Measurements from ENCODE around the gene CPN1.
"Not testable (repeated sequence)": the region's sequence is repeated elsewhere in the genome, so short reads cannot be mapped to it uniquely, and the experiment has no call there.

Gene CPN1

DNA sequence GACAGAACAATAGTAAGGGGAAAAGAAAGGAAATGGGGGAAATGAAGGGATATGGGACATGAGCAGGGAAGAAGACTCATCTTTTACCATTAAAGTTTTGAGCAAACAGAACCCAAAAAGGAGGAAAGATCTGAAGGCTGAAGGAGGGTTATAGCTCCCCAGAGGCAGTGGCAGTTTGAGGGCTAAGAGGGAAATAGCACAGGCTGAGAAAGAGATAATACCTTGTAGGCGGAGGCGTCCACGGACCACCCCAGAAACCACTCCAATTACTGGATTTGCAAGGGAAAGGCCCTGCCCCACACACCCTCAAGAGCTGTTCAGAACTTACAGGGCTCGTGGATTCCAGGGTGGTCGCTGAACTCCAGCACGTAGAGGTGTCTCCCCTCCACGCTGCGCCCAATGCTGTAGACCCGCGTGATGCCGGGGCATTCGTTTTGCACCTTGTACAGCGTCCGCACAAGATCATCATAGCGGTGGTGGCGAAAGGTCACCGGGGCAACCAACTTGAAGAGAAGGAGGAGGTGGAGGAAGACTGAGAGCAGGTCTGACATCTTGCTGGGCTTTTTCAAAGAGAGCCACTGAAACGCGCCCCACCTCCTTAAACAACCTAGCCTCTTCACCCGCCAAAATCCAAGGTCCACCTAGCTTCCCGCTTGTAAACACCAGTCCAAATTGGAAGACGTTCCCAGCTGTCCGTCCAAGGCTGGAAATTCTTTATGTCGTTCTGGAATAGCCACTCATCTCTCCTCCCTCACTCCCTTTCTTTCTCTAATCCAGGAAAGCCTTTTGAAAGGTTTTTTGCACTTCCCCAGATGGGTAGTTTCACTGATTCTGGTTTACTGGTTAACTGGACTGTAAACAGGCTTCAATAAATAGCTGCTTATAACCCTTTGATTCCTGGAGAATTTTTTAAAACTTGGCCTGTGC is at the start of gene CPN1:
Gene CPN1 (minus strand): TSS at position 795 of the 927 bp plus-strand sequence. CDS start 244 bp downstream, at position 551.
- no peak for DNase-seq (ENCODE audit: low read depth in 2 of 2)

GRCh38 chr10:100130831-100131230 is 49.2 kb upstream of the CPN1 start:
- no peak for DNase-seq (ENCODE audit: low read depth in 2 of 2)

GRCh38 chr10:100129424-100129823 is 47.8 kb upstream of the CPN1 start:
- DNase-seq (ENCODE audit: low read depth in 2 of 2), result no peak

DNA sequence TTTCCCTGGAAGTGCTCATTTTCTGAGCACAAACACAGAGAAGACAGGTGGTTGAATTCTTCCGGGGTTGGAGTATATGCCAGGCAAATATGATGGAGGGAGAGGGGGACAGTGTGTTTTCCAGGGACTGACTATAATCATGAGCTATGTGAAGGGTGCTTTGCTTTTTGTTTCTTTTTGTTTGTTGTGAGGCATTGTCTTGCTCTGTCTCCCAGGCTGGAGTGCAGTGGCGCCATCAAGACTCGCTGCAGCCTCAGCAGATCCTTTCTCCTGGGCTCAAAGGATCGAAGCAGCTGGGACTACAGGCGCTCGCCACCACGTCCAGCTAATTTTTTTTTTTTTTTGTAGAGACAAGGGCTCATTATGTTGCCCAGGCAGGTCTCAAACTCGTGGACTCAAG is 47.3 kb upstream of the CPN1 start:
- no peak for DNase-seq (ENCODE audit: low read depth in 2 of 2)

- DNase-seq (ENCODE audit: low read depth in 2 of 2), result not testable (repeated sequence)
Measured at GRCh38 chr10:100125335-100125734, 43.7 kb upstream of the CPN1 start.

DNA sequence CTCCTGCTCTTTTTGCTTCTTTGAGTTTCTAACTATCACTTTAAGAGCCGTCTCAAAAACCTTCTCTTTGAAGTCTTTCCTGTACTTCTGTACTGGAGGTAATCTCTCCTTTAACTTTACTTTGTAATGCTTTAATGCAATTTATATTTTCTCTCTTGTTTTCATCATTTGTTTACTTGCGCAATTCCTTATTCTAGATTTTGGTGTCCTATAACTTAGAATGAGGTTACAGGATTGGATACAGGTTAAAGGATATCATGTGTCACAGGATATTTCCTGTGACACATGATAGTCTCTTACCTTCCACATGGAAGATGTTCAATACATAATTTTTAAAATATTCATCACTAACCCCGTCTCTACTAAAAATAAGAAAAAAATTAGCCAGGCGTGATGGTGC is 42.4 kb upstream of the CPN1 start:
- no peak for DNase-seq (ENCODE audit: low read depth in 2 of 2)

- no peak for DNase-seq (ENCODE audit: low read depth in 2 of 2)
Measured at GRCh38 chr10:100122780-100123179, 41.1 kb upstream of the CPN1 start.

DNA sequence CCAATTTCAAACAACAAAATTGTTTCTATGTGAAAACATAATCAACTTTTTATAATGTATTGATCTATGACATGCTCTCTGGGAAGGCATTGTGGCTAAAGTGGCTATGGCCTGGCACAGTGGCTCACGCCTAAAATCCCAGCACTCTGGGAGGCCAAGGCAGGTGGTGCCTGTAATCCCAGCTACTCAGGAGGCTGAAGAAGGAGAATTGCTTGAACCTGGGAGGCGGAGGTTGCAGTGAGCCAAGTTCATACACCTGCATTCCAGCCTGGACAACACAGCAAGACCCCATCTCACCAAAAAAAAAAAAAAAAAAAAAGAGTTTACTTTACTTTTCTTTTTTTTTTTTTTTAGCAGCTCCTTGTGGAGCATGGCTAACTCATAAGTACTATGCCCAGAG is 38.9 kb upstream of the CPN1 start:
- no peak for DNase-seq (ENCODE audit: low read depth in 2 of 2)

- no peak for DNase-seq (ENCODE audit: low read depth in 2 of 2)
Measured at GRCh38 chr10:100119726-100120125, 38.1 kb upstream of the CPN1 start.

DNA sequence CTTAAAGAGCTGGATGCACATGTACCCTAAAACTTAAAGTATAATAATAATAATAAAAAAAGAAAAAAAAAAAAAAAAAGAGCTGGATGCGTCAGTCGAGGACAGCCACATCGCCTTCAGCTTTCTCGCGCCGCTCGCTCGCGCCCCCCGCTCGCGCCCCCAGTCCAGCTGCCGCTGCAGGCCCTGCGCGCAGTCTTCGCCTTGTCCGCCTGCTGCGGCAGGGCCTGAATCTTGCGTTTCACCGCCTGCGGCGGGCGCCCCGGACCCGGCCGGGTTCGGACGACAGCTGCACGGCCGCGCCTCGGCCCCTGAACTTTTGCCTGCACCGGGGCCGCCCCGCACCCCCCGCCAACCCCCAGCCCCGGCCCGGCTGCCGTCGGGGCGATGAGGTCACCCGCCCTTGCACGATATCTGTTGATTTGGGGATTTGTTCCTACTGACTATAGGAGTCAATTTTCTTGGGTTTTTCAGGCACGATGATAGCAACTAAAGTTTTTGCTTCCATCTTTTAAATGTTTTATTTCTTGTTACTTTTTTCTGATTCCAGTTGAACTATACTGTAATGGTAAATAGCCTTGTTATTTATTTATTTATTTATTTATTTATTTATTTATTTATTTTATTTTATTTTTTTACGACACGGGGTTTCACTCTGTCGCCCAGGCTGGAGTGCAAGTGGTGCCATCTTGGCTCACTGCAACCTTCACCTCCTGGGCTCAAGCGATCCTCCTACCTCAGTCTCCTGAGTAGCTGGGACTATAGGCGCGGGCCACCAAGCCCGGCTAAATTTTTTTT is 33.5 kb upstream of the CPN1 start:
- no peak for DNase-seq (ENCODE audit: low read depth in 2 of 2)

- no peak for DNase-seq (ENCODE audit: low read depth in 2 of 2)
Measured at GRCh38 chr10:100114460-100114859, 32.8 kb upstream of the CPN1 start.

DNA sequence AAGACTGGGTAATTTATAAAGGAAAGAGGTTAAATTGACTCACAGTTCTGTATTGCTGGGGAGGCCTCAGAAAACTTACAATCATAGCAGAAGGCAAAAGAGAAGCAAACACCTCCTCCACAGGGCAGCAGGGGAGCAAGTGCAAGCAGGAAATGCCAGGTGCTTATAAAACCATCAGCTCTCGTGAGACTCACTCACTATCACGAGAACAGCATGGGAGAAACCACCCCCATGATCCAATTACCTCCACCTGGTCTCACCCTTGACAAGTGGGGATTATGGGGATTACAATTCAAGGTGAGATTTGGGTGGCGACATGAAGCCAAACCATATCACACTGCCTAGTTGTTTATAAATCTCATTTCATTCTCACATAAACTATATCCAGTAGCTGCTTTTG is 28.0 kb upstream of the CPN1 start:
- no peak for DNase-seq (ENCODE audit: low read depth in 2 of 2)

GRCh38 chr10:100106865-100107264 is 25.2 kb upstream of the CPN1 start:
- DNase-seq (ENCODE audit: low read depth in 2 of 2), result no peak

GRCh38 chr10:100104300-100104699 is 22.6 kb upstream of the CPN1 start:
- no peak for DNase-seq (ENCODE audit: low read depth in 2 of 2)

GRCh38 chr10:100103581-100103980 is 21.9 kb upstream of the CPN1 start:
- DNase-seq (ENCODE audit: low read depth in 2 of 2), result no peak

DNA sequence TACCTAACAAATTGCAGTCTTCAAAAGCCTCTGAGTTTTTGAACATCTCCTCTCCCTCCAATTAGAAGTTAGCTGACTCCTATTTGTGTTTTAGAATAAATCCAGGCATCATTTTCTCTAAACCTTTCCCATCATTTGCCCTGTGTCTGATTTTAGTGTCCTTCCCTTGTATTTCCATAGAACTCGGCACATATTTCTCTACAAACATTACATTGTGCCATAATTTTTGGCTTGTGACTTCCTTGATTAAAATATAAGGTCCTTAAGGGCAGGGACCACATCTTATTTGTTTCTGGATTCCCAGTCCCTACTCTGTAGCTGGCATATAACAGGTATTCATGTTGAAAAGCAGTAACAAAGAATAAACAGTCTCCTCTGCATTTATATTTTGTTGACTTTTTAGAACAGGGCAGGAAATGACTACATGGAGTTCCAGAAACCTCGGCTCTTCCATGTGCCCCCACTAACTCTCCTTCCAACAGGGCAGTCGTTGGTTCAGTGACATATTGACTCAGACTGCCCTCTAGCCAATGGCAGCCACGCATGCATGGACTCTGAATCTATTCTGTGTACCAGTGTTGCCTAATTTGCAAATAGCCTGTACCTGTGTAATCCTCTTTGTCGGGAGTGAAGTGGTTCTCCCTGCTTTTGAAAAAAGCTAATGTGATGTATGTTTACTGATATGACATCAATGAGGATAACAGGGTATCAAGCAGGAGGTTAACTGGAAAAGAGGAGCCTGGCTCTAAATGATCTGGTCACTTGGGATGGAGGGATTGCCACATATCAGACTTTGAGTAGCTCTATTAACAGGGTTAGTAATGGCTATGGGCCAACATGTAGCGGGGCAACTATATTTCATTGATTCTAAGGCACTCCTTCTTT is 19.8 kb upstream of the CPN1 start:
- DNase-seq (ENCODE audit: low read depth in 2 of 2), result no peak

GRCh38 chr10:100100651-100101184 is 19.0 kb upstream of the CPN1 start:
- no peak for DNase-seq (ENCODE audit: low read depth in 2 of 2)

- DNase-seq (ENCODE audit: low read depth in 2 of 2), result no peak
Measured at GRCh38 chr10:100089241-100089640, 7.6 kb upstream of the CPN1 start.

- not testable (repeated sequence) for DNase-seq (ENCODE audit: low read depth in 2 of 2)
Measured at GRCh38 chr10:100086708-100087107, 5.0 kb upstream of the CPN1 start.

GRCh38 chr10:100085596-100085995 is 3.9 kb upstream of the CPN1 start:
- DNase-seq (ENCODE audit: low read depth in 2 of 2), result no peak

DNA sequence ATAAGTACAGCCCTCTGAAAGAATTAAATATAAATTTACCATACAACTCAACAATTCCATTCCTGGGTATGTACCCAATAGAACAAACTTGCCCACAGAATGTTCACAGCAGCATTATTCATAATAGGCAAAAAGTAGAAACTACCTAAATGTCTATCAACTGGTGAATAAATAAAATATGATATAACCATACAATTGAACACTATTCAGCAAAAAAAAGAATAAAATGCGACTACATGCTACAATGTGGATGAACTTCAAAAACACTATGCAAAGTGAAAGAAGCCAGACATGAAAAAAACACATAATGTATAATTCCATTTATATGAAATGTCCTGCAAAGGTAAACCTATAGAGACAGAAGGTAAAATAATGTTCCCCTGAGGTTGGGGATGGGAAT is 2.0 kb upstream of the CPN1 start:
- DNase-seq (ENCODE audit: low read depth in 2 of 2), result no peak

- not testable (repeated sequence) for DNase-seq (ENCODE audit: low read depth in 2 of 2)
Measured at GRCh38 chr10:100082276-100082675, 607 bp upstream of the CPN1 start.

Measured in stimulated activated CD4-positive, alpha-beta T cell treated with anti-CD3 and anti-CD28 coated beads, Interleukin-12 subunit alpha, Interleukin-12 subunit beta, amount 100 ng/mL, for 24 hours (primary cell).